Measurements from ENCODE around the gene AACS. TPM values are rescaled to one million over a fixed set of nuclear protein-coding genes. Genes with fewer than 3 reads are reported as not detected.

Gene AACS
- polyA plus RNA-seq, 2 of the 4 experiments (the other 2 are of a cell fraction), result 18.6 to 20.4 TPM

GRCh38 chr12:125135906-125136305 is 70.7 kb downstream of the AACS start:
- Histone ChIP-seq H3K4me1 (peaks cover 16% of the 10 kb centered on the region), H3K9me3 (no peaks in the 10 kb centered on the region), H3K4me2 (no peak overlapping the region), H3K4me3 (no peak overlapping the region), H3K27ac (no peak overlapping the region)
- DNase-seq (ENCODE audit: low read depth in 1 of 2, low spot score in 1 of 2) (no peak), ATAC-seq (no peak), FAIRE-seq (no peak)
- ChIA-PET CTCF (no interaction called here), POLR2A (no interaction called here)
- TF ChIP-seq CHD4 (IDR thresholded peaks at IDR 0.05; ENCODE audit: borderline replicate concordance) (no peak), HOXB13 (CRISPR knock-in tag; IDR thresholded peaks at IDR 0.05; ENCODE audit: low read depth) (no peak), HES2 (IDR thresholded peaks at IDR 0.05) (no peak), PBX3 (IDR thresholded peaks at IDR 0.05) (no peak), HOXA7 (CRISPR knock-in tag; IDR thresholded peaks at IDR 0.05) (no peak), ZC3H11A (IDR thresholded peaks at IDR 0.05) (no peak), FOSL2 (IDR thresholded peaks at IDR 0.05) (no peak), FOSL2 (CRISPR knock-in tag; IDR thresholded peaks at IDR 0.05) (no peak), BHLHE40 (IDR thresholded peaks at IDR 0.05; ENCODE audit: low read depth, low read length) (no peak), KDM5A (IDR thresholded peaks at IDR 0.05) (no peak), POLR2AphosphoS2 (conservative IDR thresholded peaks at IDR 0.05; ENCODE audit: low read length) (no peak), ESRRA (IDR thresholded peaks at IDR 0.05; ENCODE audit: borderline replicate concordance, low read length) (no peak), RFX5 (IDR thresholded peaks at IDR 0.05) (no peak), USF2 (IDR thresholded peaks at IDR 0.05) (no peak), HDAC2 (IDR thresholded peaks at IDR 0.05) (no peak), RARB (CRISPR knock-in tag; IDR thresholded peaks at IDR 0.05) (no peak)
- WGBS (ENCODE audit: missing lambda C conversion rate), result 93% methylated on average over 8 of the region's 8 CpGs

- Histone ChIP-seq H3K9me3 (no peaks in the 10 kb centered on the region), H3K4me1 (peaks cover 24% of the 10 kb centered on the region), H3K27ac (no peak overlapping the region), H3K4me3 (no peak overlapping the region), H3K4me2 (no peak overlapping the region)
- DNase-seq (ENCODE audit: low read depth in 1 of 2, low spot score in 1 of 2) (no peak), ATAC-seq (no peak), FAIRE-seq (no peak)
- WGBS (ENCODE audit: missing lambda C conversion rate), result 92% methylated on average over 19 of the region's 19 CpGs
- no peak for TF ChIP-seq EHF (CRISPR knock-in tag; IDR thresholded peaks at IDR 0.05)
- no peak for TF ChIP-seq CBX2 (IDR thresholded peaks at IDR 0.05; ENCODE audit: borderline replicate concordance, low read depth)
- no peak for TF ChIP-seq MAZ (IDR thresholded peaks at IDR 0.05; ENCODE audit: borderline replicate concordance, low read depth, low read length)
- TF ChIP-seq MAX (IDR thresholded peaks at IDR 0.05), result no peak
- CTCF ChIA-PET, result no interaction called here
- POLR2A ChIA-PET, result no interaction called here
Measured at GRCh38 chr12:125136702-125137101, 71.5 kb downstream of the AACS start.

GRCh38 chr12:125137766-125138344 is 72.6 kb downstream of the AACS start:
- ATAC-seq (no peak), DNase-seq (ENCODE audit: low read depth in 1 of 2, low spot score in 1 of 2) (no peak), FAIRE-seq (no peak)
- WGBS (ENCODE audit: missing lambda C conversion rate), result 69% methylated on average over 17 of the region's 17 CpGs
- Histone ChIP-seq H3K27ac (no peak overlapping the region), H3K4me1 (peaks cover 28% of the 10 kb centered on the region), H3K4me2 (no peak overlapping the region), H3K9me3 (no peaks in the 10 kb centered on the region), H3K4me3 (no peak overlapping the region)
- POLR2A ChIA-PET, result no interaction called here
- TF ChIP-seq HEYL (CRISPR knock-in tag; IDR thresholded peaks at IDR 0.05), result no peak
- no peak for TF ChIP-seq FOSL2 (IDR thresholded peaks at IDR 0.05)
- no peak for TF ChIP-seq FOSL2 (CRISPR knock-in tag; IDR thresholded peaks at IDR 0.05)
- TF ChIP-seq BCL3 (IDR thresholded peaks at IDR 0.05), result no peak
- TF ChIP-seq ZSCAN20 (CRISPR knock-in tag; IDR thresholded peaks at IDR 0.05), result no peak
- TF ChIP-seq MAX (IDR thresholded peaks at IDR 0.05), result no peak
- TF ChIP-seq RARB (CRISPR knock-in tag; IDR thresholded peaks at IDR 0.05), result no peak
- TF ChIP-seq TFCP2L1 (CRISPR knock-in tag; IDR thresholded peaks at IDR 0.05), result no peak
- no peak for TF ChIP-seq MYC (IDR thresholded peaks at IDR 0.05; ENCODE audit: borderline replicate concordance, low read length)
- TF ChIP-seq ATOH8 (CRISPR knock-in tag; IDR thresholded peaks at IDR 0.05; ENCODE audit: low read depth), result no peak
- TF ChIP-seq CHD2 (IDR thresholded peaks at IDR 0.05; ENCODE audit: low read length, partially characterized antibody), result no peak
- TF ChIP-seq POLR2A (IDR thresholded peaks at IDR 0.05; ENCODE audit: low read length), result no peak
- TF ChIP-seq JUN (IDR thresholded peaks at IDR 0.05), result no peak
- TF ChIP-seq SREBF2 (IDR thresholded peaks at IDR 0.05), result no peak
- no peak for TF ChIP-seq HOXA7 (CRISPR knock-in tag; IDR thresholded peaks at IDR 0.05)
- no peak for TF ChIP-seq NR3C1 (IDR thresholded peaks at IDR 0.05)
- TF ChIP-seq NFE2L2 (conservative IDR thresholded peaks at IDR 0.05; ENCODE audit: low read length), result no peak
- TF ChIP-seq CEBPB (IDR thresholded peaks at IDR 0.05), result no peak
- TF ChIP-seq CBX2 (IDR thresholded peaks at IDR 0.05; ENCODE audit: borderline replicate concordance, low read depth), result no peak
- CTCF ChIA-PET, result no interaction called here

Measured in A549 (cell line).